GM19351 (cell line): ENCODE results near the gene ZCWPW1.
"Not testable (repeated sequence)": the region's sequence is repeated elsewhere in the genome, so short reads cannot be mapped to it uniquely, and the experiment has no call there.

ENCODE experiments used
- ATAC-seq: cut with Tn5 transposase; IDR thresholded peaks from one replicate; pipeline ENCODE4 v1.9.1; 2021; ENCODE audit warnings: mild to moderate bottlenecking, moderate library complexity; ENCODE audit not compliant: unreplicated experiment

The ZCWPW1 gene

GRCh38 chr7:100356416-100357068 lies 72.0 kb downstream of the ZCWPW1 start:
- ATAC-seq, result no peak

GRCh38 chr7:100353685-100354330 lies 74.7 kb downstream of the ZCWPW1 start:
- no peak for ATAC-seq

GRCh38 chr7:100352984-100353684 lies 75.4 kb downstream of the ZCWPW1 start:
- ATAC-seq, result no peak

- not testable (repeated sequence) for ATAC-seq
Observed at GRCh38 chr7:100352230-100352781, 76.2 kb downstream of the ZCWPW1 start.

- ATAC-seq, result no peak
Observed at GRCh38 chr7:100351657-100352058, 76.8 kb downstream of the ZCWPW1 start.
